Panc1 (cell line): ENCODE results near the gene TRIM4. TPM values are rescaled to one million over a fixed set of nuclear protein-coding genes. Genes with fewer than 3 reads are reported as not detected.
"Not testable (repeated sequence)": the region's sequence is repeated elsewhere in the genome, so short reads cannot be mapped to it uniquely, and the experiment has no call there.

Experiments
- ATAC-seq: fragments of 200-7000 bp; cut with Tn5 transposase; 2 replicates; pipeline ENCODE4 v1.9.1; 2020; ENCODE audit warnings: mild to moderate bottlenecking, moderate library complexity
- BruUV-seq: library from RNA; stranded (reverse); fragments of 400-500 nt; replicated peaks from 2 replicates; lab custom pipeline; 2021; lab: Mats Ljungman, UMichigan
- CTCF ChIA-PET: fragments of 300-600 bp; sonication (Branson Sonifier 250); formaldehyde crosslinking; loops from one replicate; lab custom pipeline; 2022; ENCODE audit warnings: antibody characterized with exemption; lab: Charles Lee
- POLR2A ChIA-PET: fragments of 300-600 bp; sonication (Branson Sonifier 250); formaldehyde crosslinking; loops from one replicate; lab custom pipeline; 2022; ENCODE audit warnings: antibody characterized with exemption; lab: Charles Lee
- DNase-seq: peaks from one replicate; pipeline ENCODE4 v3.0.0-alpha.2; 2010; ENCODE audit warnings: low read depth, low spot score
- H3K27ac ChIP-seq: 2 replicates; pipeline ENCODE4 v1.5.1; 2011; ENCODE audit warnings: mild to moderate bottlenecking, low read length, inconsistent platforms
- H3K27me3 ChIP-seq: fragments of 200-500 bp; sonication (Bioruptor generic); 2 replicates; pipeline ENCODE4 v1.6.0; 2014; ENCODE audit warnings: low read length, inconsistent platforms; ENCODE audit not compliant: control insufficient read depth, insufficient read depth
- H3K36me3 ChIP-seq: fragments of 200-500 bp; sonication (Bioruptor generic); 2 replicates; pipeline ENCODE4 v1.5.1; 2014; ENCODE audit warnings: inconsistent platforms, mild to moderate bottlenecking, low read length, moderate library complexity; ENCODE audit not compliant: control insufficient read depth, insufficient read depth
- H3K4me1 ChIP-seq: 2 replicates; pipeline ENCODE4 v1.5.1; 2011; ENCODE audit warnings: inconsistent platforms, mild to moderate bottlenecking, low read length, moderate library complexity; ENCODE audit not compliant: control insufficient read depth, insufficient read depth
- H3K4me3 ChIP-seq, 2 experiments: 2 replicates each; pipeline ENCODE4 v1.5.1; 2011 to 2012; ENCODE audit warnings: low read depth in 2 of 2, low read length in 2 of 2, mild to moderate bottlenecking in 2 of 2, inconsistent platforms in 1 of 2, moderate library complexity in 1 of 2
- H3K9me3 ChIP-seq: fragments of 200-500 bp; sonication (Bioruptor generic); 2 replicates; pipeline ENCODE4 v1.5.1; 2014; ENCODE audit warnings: low read depth, mild to moderate bottlenecking, inconsistent platforms, low read length, moderate library complexity; ENCODE audit not compliant: control insufficient read depth, insufficient read depth
- CTCF ChIP-seq: fragments of 450-650 bp; IDR thresholded peaks from 2 replicates; pipeline ENCODE4 v1.5.1; 2017; ENCODE audit warnings: mild to moderate bottlenecking
- SIN3A ChIP-seq: IDR thresholded peaks from 2 replicates; pipeline ENCODE4 v1.6.1; 2012; ENCODE audit warnings: low read depth, mild to moderate bottlenecking, low read length, moderate library complexity, borderline replicate concordance; ENCODE audit not compliant: insufficient read depth
- in situ Hi-C: cut with HindIII; loops from 2 replicates; pipeline ENCODE4 v1.10.0; 2016; ENCODE audit warnings: low sequenced_read_pairs, low pct_unique_long_range_greater_than_20kb
- intact Hi-C: fragments of 100-400 bp; cut with micrococcal nuclease; formaldehyde crosslinking; loops from one replicate; pipeline ENCODE4 v1.10.0; 2022; ENCODE audit not compliant: unreplicated experiment
- total RNA-seq: library from RNA; stranded (reverse); gene quantifications from one replicate; pipeline ENCODE4 v1.2.1, GENCODE V29; 2021; ENCODE audit not compliant: unreplicated experiment

The TRIM4 gene
- total RNA-seq, 1 experiment from 2014 or later, result 28.1 TPM

- intact Hi-C loops (no loop called here), in situ Hi-C loops (no loop called here)
- H3K9me3 ChIP-seq, result no peaks in the 10 kb centered on the region
- CTCF ChIA-PET, result no interaction called here
- BruUV-seq, result no TSS peak
- POLR2A ChIA-PET, result no interaction called here
- no peak for TF ChIP-seq CTCF
- ATAC-seq (no peak), DNase-seq (no peak)
- no peaks in the 10 kb centered on the region for H3K4me1 ChIP-seq
- no peak overlapping the region for H3K27ac ChIP-seq
- H3K4me3 ChIP-seq, result no peak overlapping the region
- peaks cover 5% of the 10 kb centered on the region; the same call in 1 of the 2 replicates for H3K27me3 ChIP-seq
- H3K36me3 ChIP-seq, result no peaks in the 10 kb centered on the region
Observed at GRCh38 chr7:99953649-99954048, 34.3 kb upstream of the TRIM4 start.

GRCh38 chr7:99952649-99953048 lies 33.3 kb upstream of the TRIM4 start:
- intact Hi-C loops, in situ Hi-C loops, H3K4me1 ChIP-seq, DNase-seq, H3K27me3 ChIP-seq, BruUV-seq, H3K27ac ChIP-seq, H3K4me3 ChIP-seq, CTCF ChIA-PET, H3K36me3 ChIP-seq, ATAC-seq, H3K9me3 ChIP-seq: not testable (repeated sequence)
- POLR2A ChIA-PET, result interaction anchor here (0.6 kb wide), 1 partner anchor 75 kb away, joined by 14 read pairs; no protein-coding TSS in a partner anchor

- CTCF ChIA-PET, intact Hi-C loops, H3K4me1 ChIP-seq, in situ Hi-C loops, BruUV-seq, H3K4me3 ChIP-seq, ATAC-seq, DNase-seq, H3K36me3 ChIP-seq, H3K27ac ChIP-seq, H3K27me3 ChIP-seq, H3K9me3 ChIP-seq: not testable (repeated sequence)
- POLR2A ChIA-PET, result interaction anchor here (0.6 kb wide), 1 partner anchor 1978 kb away, joined by 6 read pairs; no protein-coding TSS in a partner anchor
Observed at GRCh38 chr7:99950819-99951218, 31.5 kb upstream of the TRIM4 start.

GRCh38 chr7:99949645-99950228 lies 30.4 kb upstream of the TRIM4 start:
- no TSS peak for BruUV-seq
- no peak for ATAC-seq
- intact Hi-C loops (no loop called here), in situ Hi-C loops (no loop called here)
- DNase-seq, result no peak
- TF ChIP-seq CTCF (peak; percentile 26; the same call in 1 of the 2 replicates), SIN3A (no peak)
- Histone ChIP-seq H3K27ac (no peak overlapping the region), H3K4me1 (no peaks in the 10 kb centered on the region), H3K4me3 (no peak overlapping the region), H3K36me3 (no peaks in the 10 kb centered on the region), H3K27me3 (no peaks in the 10 kb centered on the region), H3K9me3 (no peaks in the 10 kb centered on the region)
- ChIA-PET POLR2A (no interaction called here), CTCF (no interaction called here)
